ENCODE data around the gene EMILIN1. TPM values are rescaled to one million over a fixed set of nuclear protein-coding genes. Genes with fewer than 3 reads are reported as not detected.
A peak's percentile ranks its signal among the peaks of the same experiment; 100 is the strongest.

EMILIN1 gene
- total RNA-seq, 1 experiment from 2014 or later = 1.2 TPM

DNA sequence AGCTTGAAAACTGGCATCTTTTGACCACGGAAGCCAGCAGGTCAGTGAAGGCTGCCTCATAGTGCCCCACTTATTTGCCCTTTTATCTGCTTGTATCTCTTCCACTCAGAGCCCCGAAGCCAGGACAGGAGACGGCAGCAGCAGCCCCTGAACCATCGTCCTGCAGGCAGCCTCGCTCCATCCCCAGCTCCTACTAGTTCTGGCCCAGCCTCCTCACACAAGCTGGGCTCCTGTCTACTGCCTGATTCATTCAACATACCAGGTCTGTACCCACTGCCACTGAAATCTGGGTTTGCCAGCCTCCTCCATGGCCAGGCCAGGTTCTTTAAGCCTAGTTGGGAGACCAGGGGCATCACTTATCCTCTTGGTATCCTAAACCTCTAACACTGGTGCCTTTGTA is 11.0 kb upstream of the EMILIN1 start:
- Histone ChIP-seq H3K27ac (ENCODE audit: insufficient read length, low read depth, low read length) (no peak overlapping the region), H3K14ac (ENCODE audit: insufficient read depth, low read length) (no peak overlapping the region), H3K23me2 (ENCODE audit: insufficient read length, low read depth, low read length, poor library complexity, severe bottlenecking) (peaks cover 11% of the 10 kb centered on the region), H3K56ac (ENCODE audit: insufficient read length, low read depth, low read length) (no peak overlapping the region), H2BK120ac (ENCODE audit: low read depth, low read length, poor library complexity, severe bottlenecking) (no peak overlapping the region), H4K91ac (ENCODE audit: insufficient read length, low read depth, low read length) (no peak overlapping the region), H3T11ph (ENCODE audit: low read length) (no peak overlapping the region), H3K4ac (ENCODE audit: low read depth, low read length) (no peak overlapping the region), H2BK15ac (ENCODE audit: low read depth, low read length) (no peak overlapping the region), H2BK12ac (ENCODE audit: insufficient read length, low read depth, low read length) (no peak overlapping the region), H3K27me3 (ENCODE audit: insufficient read depth, low read length) (no peaks in the 10 kb centered on the region), H4K5ac (ENCODE audit: insufficient read length, low read depth, low read length) (no peak overlapping the region), H3K18ac (ENCODE audit: insufficient read length, low read depth, low read length) (no peak overlapping the region), H4K8ac (replicated peaks; ENCODE audit: insufficient read length, low read depth, low read length) (no peak overlapping the region), H2BK20ac (ENCODE audit: low read depth, low read length, poor library complexity, severe bottlenecking) (no peak overlapping the region), H2AK5ac (ENCODE audit: insufficient read length, low read length) (no peak overlapping the region), H3K4me1 (ENCODE audit: insufficient read depth, low read length) (no peaks in the 10 kb centered on the region), H2AFZ (ENCODE audit: low read length) (no peak overlapping the region), H3K23ac (ENCODE audit: insufficient read length, low read depth, low read length) (no peak overlapping the region), H3K79me2 (ENCODE audit: insufficient read depth, low read length) (peaks cover 5% of the 10 kb centered on the region; the same call in 1 of the 2 replicates), H3K9ac (ENCODE audit: extremely low read depth, insufficient read length, low read length) (no peak overlapping the region), H3K4me2 (ENCODE audit: insufficient read depth, insufficient read length, low read length) (no peak overlapping the region), H3K9me3 (ENCODE audit: control insufficient read depth, low read depth, low read length) (no peaks in the 10 kb centered on the region), H2BK5ac (ENCODE audit: insufficient read length, low read length) (no peak overlapping the region), H4K20me1 (ENCODE audit: control insufficient read depth, insufficient read depth, insufficient read length) (no peaks in the 10 kb centered on the region), H3K79me1 (ENCODE audit: insufficient read depth, low read depth, low read length, poor library complexity, severe bottlenecking) (peaks cover 2% of the 10 kb centered on the region)
- H3K4me1 Mint-ChIP-seq = peaks cover 7 to 10% of the 10 kb centered on the region in 2 experiments; a peak in 3 of 4 replicates
- H3K36me3 Mint-ChIP-seq (ENCODE audit: insufficient read depth in 1 of 3, low read depth in 3 of 3) = peaks cover 19 to 67% (median 65%) of the 10 kb centered on the region in 3 experiments; a peak in 6 of 7 replicates
- TF ChIP-seq, protein P1, sequence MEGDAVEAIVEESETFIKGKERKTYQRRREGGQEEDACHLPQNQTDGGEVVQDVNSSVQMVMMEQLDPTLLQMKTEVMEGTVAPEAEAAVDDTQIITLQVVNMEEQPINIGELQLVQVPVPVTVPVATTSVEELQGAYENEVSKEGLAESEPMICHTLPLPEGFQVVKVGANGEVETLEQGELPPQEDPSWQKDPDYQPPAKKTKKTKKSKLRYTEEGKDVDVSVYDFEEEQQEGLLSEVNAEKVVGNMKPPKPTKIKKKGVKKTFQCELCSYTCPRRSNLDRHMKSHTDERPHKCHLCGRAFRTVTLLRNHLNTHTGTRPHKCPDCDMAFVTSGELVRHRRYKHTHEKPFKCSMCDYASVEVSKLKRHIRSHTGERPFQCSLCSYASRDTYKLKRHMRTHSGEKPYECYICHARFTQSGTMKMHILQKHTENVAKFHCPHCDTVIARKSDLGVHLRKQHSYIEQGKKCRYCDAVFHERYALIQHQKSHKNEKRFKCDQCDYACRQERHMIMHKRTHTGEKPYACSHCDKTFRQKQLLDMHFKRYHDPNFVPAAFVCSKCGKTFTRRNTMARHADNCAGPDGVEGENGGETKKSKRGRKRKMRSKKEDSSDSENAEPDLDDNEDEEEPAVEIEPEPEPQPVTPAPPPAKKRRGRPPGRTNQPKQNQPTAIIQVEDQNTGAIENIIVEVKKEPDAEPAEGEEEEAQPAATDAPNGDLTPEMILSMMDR (conservative IDR thresholded peaks at IDR 0.05) = no peak
- no peak overlapping the region for H3K4me3 Mint-ChIP-seq
- no peak for DNase-seq
- WGBS (ENCODE audit: extremely low coverage, insufficient read length, low lambda C conversion rate) = no CpG with 5 or more reads among the region's 5 CpGs
- H3K27me3 Mint-ChIP-seq (ENCODE audit: low read depth) = no peaks in the 10 kb centered on the region; the same call in 1 of the 2 replicates
- no peaks in the 10 kb centered on the region; a peak in 1 of 5 replicates for H3K9me3 Mint-ChIP-seq
- peak overlapping the region in 1 of 3 experiments; percentile 53; a peak in 1 of 7 replicates for H3K27ac Mint-ChIP-seq

All from H9 (cell line).